ENCODE results near the gene TNFRSF8. TPM values are rescaled to one million over a fixed set of nuclear protein-coding genes. Genes with fewer than 3 reads are reported as not detected.

TNFRSF8 gene
- polyA plus RNA-seq, 1 of the 3 experiments (the other 2 are of a cell fraction) = 0.07 TPM

DNA sequence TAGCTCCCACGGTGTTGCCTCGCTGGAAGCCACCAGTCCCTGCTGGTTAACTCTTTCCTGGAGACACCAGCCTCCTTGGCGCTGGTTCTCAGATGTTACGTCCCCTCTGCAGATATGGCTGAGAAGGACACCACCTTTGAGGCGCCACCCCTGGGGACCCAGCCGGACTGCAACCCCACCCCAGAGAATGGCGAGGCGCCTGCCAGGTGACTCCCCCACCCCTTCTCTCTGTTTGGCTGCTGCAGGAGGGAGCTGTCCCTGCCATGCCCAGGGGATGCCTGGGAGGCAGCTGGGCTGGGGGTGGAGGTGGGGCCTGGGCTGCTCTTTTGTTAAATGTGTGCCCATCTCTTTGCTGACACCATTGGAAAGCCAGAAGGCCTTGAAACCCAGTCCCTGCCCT lies 60.1 kb downstream of the TNFRSF8 start:
- Histone ChIP-seq H3F3A (replicated peaks; ENCODE audit: insufficient read depth) (no peaks in the 10 kb centered on the region), H3K79me2 (ENCODE audit: insufficient read depth) (no peaks in the 10 kb centered on the region), H3K4me1 (ENCODE audit: control insufficient read depth in 1 of 2, insufficient read depth in 2 of 2, low read depth in 1 of 2, low read length in 1 of 2) (no peaks in the 10 kb centered on the region), H3K36me3 (replicated peaks in 1 of 2; ENCODE audit: control insufficient read depth in 1 of 2, insufficient read depth in 2 of 2, low read length in 1 of 2) (no peaks in the 10 kb centered on the region), H3K27ac (ENCODE audit: low read depth in 2 of 2, low read length in 1 of 2) (no peak overlapping the region), H3K27me3 (ENCODE audit: insufficient read depth) (no peaks in the 10 kb centered on the region; the same call in 1 of the 2 replicates), H2AFZ (ENCODE audit: low read depth) (no peak overlapping the region), H3K4me3 (ENCODE audit: low read depth in 2 of 2, low read length in 1 of 2) (no peak overlapping the region), H3K9me3 (no peaks in the 10 kb centered on the region), H3K4me2 (no peak overlapping the region), H3K9me2 (no peaks in the 10 kb centered on the region), H4K20me1 (ENCODE audit: insufficient read depth) (no peaks in the 10 kb centered on the region), H3K9ac (no peak overlapping the region)
- WGBS (ENCODE audit: low lambda C conversion rate) = 33% methylated on average over 5 of the region's 8 CpGs
- no peak for DNase-seq
- ChIA-PET CTCF (interaction anchor here (0.7 to 12.3 kb wide), 13 partner anchors 9 to 282 kb away, joined by 3 to 436 read pairs (median 37); partner anchors contain the start of genes TNFRSF1B and VPS13D), POLR2A (no interaction called here)
- TF ChIP-seq, protein P1, sequence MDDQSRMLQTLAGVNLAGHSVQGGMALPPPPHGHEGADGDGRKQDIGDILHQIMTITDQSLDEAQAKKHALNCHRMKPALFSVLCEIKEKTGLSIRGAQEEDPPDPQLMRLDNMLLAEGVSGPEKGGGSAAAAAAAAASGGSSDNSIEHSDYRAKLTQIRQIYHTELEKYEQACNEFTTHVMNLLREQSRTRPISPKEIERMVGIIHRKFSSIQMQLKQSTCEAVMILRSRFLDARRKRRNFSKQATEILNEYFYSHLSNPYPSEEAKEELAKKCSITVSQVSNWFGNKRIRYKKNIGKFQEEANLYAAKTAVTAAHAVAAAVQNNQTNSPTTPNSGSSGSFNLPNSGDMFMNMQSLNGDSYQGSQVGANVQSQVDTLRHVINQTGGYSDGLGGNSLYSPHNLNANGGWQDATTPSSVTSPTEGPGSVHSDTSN (IDR thresholded peaks at IDR 0.05) = no peak
- no peak for TF ChIP-seq GABPA (IDR thresholded peaks at IDR 0.05; ENCODE audit: low read depth)
- TF ChIP-seq TCF12 (IDR thresholded peaks at IDR 0.05) = no peak
- TF ChIP-seq, protein P2, sequence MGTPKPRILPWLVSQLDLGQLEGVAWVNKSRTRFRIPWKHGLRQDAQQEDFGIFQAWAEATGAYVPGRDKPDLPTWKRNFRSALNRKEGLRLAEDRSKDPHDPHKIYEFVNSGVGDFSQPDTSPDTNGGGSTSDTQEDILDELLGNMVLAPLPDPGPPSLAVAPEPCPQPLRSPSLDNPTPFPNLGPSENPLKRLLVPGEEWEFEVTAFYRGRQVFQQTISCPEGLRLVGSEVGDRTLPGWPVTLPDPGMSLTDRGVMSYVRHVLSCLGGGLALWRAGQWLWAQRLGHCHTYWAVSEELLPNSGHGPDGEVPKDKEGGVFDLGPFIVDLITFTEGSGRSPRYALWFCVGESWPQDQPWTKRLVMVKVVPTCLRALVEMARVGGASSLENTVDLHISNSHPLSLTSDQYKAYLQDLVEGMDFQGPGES (IDR thresholded peaks at IDR 0.05; ENCODE audit: low read depth, low read length) = no peak
- no peak for TF ChIP-seq RXRA (IDR thresholded peaks at IDR 0.05; ENCODE audit: borderline replicate concordance, low read depth)
- no peak for TF ChIP-seq FOXJ3 (CRISPR knock-in tag; IDR thresholded peaks at IDR 0.05)
- TF ChIP-seq YY1 (IDR thresholded peaks at IDR 0.05; ENCODE audit: low read depth) = no peak
- TF ChIP-seq MAX (IDR thresholded peaks at IDR 0.05; ENCODE audit: low read depth) = no peak
- no peak for TF ChIP-seq FOSL2 (IDR thresholded peaks at IDR 0.05; ENCODE audit: borderline replicate concordance, low read depth)
- no peak for TF ChIP-seq MXI1 (IDR thresholded peaks at IDR 0.05; ENCODE audit: low read depth, low read length)

DNA sequence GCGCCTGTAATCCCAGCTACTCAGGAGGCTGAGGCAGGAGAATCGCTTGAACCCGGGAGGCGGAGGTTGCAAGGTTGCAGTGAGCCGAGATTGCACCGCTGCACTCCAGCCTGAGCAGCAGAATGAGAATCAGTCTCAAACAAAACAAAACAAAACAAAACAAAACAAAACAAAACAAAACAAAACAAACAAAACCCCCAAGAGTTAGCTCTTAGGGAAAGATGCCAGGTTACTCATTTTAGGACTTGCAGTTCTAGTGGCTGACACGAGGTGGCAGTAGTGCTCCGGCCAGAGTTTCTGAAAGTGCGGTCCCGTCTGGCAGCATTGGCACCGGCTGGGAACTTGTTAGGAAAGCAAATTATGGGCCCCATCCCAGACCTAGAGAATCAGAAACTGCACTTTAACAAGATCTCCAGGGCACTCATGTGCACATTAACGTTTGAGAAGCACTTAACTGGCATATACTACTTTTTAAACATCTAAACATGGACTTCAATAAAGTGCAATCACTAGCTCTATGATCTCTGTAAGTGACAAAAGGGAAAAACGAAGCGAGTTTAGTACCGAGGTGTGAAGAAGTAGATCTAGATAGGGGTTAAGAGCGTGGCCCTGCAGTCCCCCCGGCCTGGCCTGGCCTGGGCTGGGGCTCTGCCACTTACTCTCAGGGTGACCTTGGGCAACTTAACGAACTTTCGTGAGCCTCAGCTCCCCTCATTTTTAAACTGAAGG lies 61.8 kb downstream of the TNFRSF8 start:
- no peak overlapping the region for H3K9ac ChIP-seq
- DNase-seq = peak; percentile 77
- no peaks in the 10 kb centered on the region for H3K36me3 ChIP-seq (replicated peaks in 1 of 2; ENCODE audit: control insufficient read depth in 1 of 2, insufficient read depth in 2 of 2, low read length in 1 of 2)
- no peaks in the 10 kb centered on the region for H3K79me2 ChIP-seq (ENCODE audit: insufficient read depth)
- no peaks in the 10 kb centered on the region for H3K4me1 ChIP-seq (ENCODE audit: control insufficient read depth in 1 of 2, insufficient read depth in 2 of 2, low read depth in 1 of 2, low read length in 1 of 2)
- no peaks in the 10 kb centered on the region for H3K9me2 ChIP-seq
- H3K4me3 ChIP-seq (ENCODE audit: low read depth in 2 of 2, low read length in 1 of 2) = peak overlapping the region in 1 of 2 experiments; percentile 14; a peak in 1 of 4 replicates
- H3K27me3 ChIP-seq (ENCODE audit: insufficient read depth) = peaks cover 3% of the 10 kb centered on the region; the same call in 1 of the 2 replicates
- ChIA-PET CTCF (interaction anchor here (0.6 to 12.3 kb wide), 60 partner anchors 9 to 559 kb away, joined by 3 to 436 read pairs (median 7); partner anchors contain the start of genes TNFRSF1B, TNFRSF8 and VPS13D), POLR2A (interaction anchor here (0.6 to 1.4 kb wide), 2 partner anchors 217 to 401 kb away, joined by 3 to 5 read pairs; no protein-coding TSS in a partner anchor)
- no peak overlapping the region for H3K4me2 ChIP-seq
- TF ChIP-seq REST (IDR thresholded peaks at IDR 0.05; ENCODE audit: low read depth, low read length) = no peak
- TF ChIP-seq FOSL2 (IDR thresholded peaks at IDR 0.05; ENCODE audit: borderline replicate concordance, low read depth) = no peak
- no peak for TF ChIP-seq FOXM1 (IDR thresholded peaks at IDR 0.05; ENCODE audit: low read depth)
- peak; percentile 99 for TF ChIP-seq RAD21 (IDR thresholded peaks at IDR 0.05; ENCODE audit: low read length)
- TF ChIP-seq NRF1 (IDR thresholded peaks at IDR 0.05; ENCODE audit: low read depth, low read length) = peak; percentile 12; the same call in 1 of the 2 replicates
- peak; percentile 99 for TF ChIP-seq SMC3 (IDR thresholded peaks at IDR 0.05; ENCODE audit: low read depth, low read length)
- TF ChIP-seq YY1 (IDR thresholded peaks at IDR 0.05; ENCODE audit: low read depth) = no peak
- no peak for TF ChIP-seq POLR2AphosphoS5 (IDR thresholded peaks at IDR 0.05; ENCODE audit: low read depth, low read length)
- TF ChIP-seq CTCF (IDR thresholded peaks at IDR 0.05) = peak; percentile 95
- H3F3A ChIP-seq (replicated peaks; ENCODE audit: insufficient read depth) = no peaks in the 10 kb centered on the region
- no peak overlapping the region for H3K27ac ChIP-seq (ENCODE audit: low read depth in 2 of 2, low read length in 1 of 2)
- H4K20me1 ChIP-seq (ENCODE audit: insufficient read depth) = no peaks in the 10 kb centered on the region
- H2AFZ ChIP-seq (ENCODE audit: low read depth) = no peak overlapping the region
- WGBS (ENCODE audit: low lambda C conversion rate) = 42% methylated on average over 19 of the region's 19 CpGs
- no peaks in the 10 kb centered on the region for H3K9me3 ChIP-seq
